DMS79 (cell line): Measurements from ENCODE around the gene SLC35E4.
"Not testable (repeated sequence)": the region's sequence is repeated elsewhere in the genome, so short reads cannot be mapped to it uniquely, and the experiment has no call there.

Source experiments
- DNase-seq: peaks from one replicate; lab custom pipeline; 2025; lab: John Stamatoyannopoulos, UW

The SLC35E4 gene

GRCh38 chr22:30635273-30636225 lies at the start of gene SLC35E4:
Gene SLC35E4 (plus strand): TSS chr22:30635781. CDS start chr22:30636451, 670 bp downstream.
- no peak for DNase-seq

DNA sequence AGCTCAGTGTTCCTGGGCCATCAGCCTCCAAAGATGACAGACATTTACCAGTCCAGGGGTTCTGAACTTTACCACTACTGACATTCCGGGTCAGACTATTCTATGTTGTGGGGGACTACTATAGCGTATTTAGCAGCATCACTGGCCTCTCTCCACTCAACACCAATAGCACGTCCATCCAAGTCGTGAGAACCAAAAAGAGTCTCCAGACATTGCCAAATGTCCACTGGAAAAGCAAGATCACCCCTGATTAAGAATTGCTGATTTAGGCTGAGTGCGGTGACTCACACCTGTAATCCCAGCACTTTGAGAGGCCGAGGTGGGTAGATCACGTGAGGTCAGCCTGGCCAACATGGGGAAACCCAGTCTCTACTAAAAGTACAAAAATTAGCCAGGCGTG lies 49.2 kb upstream of the SLC35E4 start:
- DNase-seq, result no peak

GRCh38 chr22:30591191-30591587 lies 44.4 kb upstream of the SLC35E4 start:
- DNase-seq, result no peak

DNA sequence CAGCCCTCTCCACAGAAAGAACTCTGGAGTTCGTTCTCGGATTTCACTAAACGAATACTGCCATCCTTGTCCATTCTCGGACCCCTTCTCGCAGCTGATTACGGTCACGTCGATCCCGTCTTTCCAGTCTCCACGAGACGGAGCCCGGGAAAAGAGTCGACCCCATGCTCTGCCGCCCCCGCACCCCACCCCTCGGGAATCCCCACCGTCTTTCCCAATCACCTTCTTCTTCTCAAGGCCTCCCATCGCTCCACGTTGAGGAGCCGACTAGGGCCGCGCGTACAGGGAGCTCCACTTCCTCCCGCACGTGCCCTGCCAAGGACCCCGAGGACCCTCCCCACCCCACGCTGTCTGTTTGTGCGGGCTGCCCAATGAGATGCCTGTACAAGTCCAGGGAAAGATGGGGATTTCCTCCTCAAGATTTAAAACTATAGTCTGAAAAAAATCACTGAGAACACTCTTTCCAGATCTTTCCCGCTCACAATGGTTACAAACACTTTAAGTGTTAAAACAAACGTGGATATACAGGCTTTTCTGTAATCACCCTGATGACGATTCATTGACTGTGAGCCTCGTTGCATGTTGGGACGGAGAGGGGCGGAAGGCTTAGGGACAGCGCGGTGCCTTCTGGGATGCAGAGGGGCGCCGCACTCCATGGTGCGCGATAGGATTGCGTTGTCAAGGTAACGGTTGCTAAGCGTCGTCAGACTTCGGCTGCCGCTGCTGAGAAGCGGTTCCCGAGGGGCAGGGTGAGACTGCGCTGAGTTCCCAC lies 43.8 kb upstream of the SLC35E4 start, which contains the start of gene PES1:
Gene PES1 (minus strand): TSS at position 323 of the 772 bp plus-strand sequence. CDS start 77 bp downstream, at position 246.
- DNase-seq, result peak; percentile 82

DNA sequence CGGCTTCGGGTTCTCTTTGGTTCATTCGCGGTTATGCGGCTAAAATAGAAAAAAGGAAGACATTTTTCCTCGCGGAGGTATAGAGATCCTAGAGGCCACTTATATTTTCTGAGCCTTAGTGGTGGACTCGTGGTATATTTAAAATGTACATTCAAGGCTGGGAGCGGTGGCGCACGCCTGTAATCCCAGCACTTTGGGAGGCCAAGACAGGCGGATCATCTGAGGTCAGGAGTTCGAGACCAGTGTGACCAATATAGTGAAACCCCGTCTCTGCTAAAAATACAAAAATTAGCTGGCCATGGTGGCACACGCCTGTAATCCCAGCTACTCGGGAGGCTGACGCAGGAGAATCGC lies 43.2 kb upstream of the SLC35E4 start:
- not testable (repeated sequence) for DNase-seq

DNA sequence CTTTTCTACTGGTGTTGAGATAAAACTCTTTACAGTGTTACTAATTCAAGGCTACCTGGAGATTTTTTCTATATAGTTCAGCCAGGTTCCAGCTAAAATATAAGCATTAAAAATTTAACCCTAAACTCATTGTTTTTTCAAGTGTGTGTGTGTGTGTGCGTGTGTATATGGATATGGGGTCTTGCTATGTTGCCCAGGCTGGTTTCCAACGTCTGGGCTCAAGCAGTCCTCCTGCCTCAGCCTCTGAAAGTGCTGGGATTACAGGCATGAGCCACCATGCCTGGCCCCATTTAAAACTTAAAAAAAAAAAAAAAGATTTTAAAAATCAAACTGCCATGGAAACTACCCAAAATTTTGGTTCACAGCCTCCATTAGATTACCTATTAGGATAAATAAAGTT lies 39.4 kb upstream of the SLC35E4 start:
- DNase-seq, result no peak

DNA sequence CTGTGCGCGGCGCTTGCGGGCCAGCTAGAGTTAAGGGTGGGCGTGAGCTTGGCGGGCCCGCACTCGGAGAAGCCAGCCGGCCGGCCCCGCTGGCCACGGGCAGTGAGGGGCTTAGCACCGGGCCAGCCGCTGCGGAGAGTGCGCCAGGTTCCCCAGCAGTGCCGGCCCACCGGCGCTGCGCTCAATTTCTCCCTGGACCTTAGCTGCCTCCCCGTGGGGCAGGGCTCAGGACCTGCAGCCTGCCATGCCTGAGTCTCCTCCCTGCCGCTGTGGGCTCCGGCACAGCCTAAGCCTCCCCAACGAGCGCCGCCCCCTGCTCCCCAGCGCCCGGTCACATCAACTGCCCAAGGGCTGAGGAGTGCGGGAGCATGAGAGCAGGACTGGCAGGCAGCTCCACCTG lies 38.7 kb upstream of the SLC35E4 start:
- no peak for DNase-seq

DNA sequence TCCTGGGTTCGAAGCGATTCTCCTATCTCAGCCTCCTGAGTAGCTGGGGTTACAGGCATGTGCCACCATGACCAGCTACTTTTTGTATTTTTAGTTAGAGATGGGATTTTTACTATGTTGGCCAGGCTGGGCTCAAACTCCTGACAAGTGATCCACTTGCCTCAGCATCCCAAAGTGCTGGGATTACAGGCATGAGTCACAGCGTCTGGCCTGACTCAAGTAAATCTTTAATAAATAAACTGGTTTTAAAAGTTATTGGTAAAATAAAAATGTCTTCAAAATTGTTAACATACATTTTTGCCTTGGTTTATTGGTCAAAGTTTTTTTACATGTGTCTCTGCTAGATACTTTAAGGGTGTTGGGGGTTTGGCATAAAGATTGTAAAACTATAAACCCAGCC lies 36.6 kb upstream of the SLC35E4 start:
- no peak for DNase-seq

DNA sequence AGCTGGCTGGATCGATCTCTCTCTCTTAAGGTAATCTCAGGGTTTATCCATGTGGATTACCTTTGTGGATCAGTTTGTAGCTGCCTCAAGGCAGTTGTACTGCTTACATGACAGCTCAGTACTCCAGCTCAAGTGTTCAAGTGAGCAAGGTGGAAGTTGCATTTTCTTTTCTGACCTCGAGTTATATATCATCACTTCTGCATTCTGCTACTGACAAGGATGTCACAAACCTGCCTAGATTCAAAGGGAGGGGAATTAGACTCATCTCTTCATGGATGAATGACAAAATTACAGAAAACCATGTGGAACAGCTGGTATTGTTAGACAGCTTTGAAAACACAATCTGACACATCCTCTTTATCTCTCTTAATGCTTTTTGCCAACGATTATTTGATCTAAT lies 34.7 kb upstream of the SLC35E4 start:
- DNase-seq, result no peak

- no peak for DNase-seq
Measured at GRCh38 chr22:30601464-30601863, 34.1 kb upstream of the SLC35E4 start.

DNA sequence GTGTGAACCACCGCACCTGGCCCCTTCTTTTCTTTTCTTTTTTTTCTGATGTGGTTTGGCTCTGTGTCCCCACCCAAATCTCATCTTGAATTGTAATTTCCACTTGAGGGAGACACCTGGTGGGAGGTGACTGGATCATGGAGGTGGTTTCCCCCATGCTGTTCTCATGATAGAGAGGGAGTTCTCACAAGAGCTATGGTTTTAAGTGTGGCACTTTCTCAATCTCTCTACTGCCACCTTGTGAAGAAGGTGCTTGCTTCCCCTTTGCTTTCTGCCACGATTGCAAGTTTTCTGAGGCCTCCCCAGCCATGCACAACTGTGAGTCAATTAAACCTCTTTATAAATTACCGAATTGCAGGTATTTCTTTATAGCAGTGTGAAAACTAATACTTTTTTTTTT lies 33.5 kb upstream of the SLC35E4 start:
- DNase-seq, result no peak

GRCh38 chr22:30603801-30604200 lies 31.8 kb upstream of the SLC35E4 start:
- no peak for DNase-seq

DNA sequence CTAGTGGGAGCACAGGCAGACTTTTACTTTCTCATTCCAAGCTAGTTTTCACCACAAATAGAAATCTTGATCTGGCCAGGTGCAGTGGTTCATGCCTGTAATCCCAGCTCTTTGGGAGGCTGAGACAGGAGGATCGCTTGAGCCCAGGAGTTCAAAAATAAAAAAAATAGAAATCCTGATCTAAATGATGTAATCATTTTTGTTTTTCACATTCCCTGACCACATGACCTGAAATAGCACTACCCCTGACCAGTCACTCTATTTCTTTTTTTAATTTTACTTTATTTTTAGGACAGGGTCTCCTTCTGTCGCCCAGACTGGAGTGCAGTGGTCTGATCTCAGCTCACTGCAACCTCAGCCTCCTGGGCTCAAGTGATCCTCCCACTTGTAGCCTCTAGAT lies 30.9 kb upstream of the SLC35E4 start:
- DNase-seq, result no peak

- DNase-seq, result no peak
Measured at GRCh38 chr22:30605449-30606110, 30.0 kb upstream of the SLC35E4 start.

DNA sequence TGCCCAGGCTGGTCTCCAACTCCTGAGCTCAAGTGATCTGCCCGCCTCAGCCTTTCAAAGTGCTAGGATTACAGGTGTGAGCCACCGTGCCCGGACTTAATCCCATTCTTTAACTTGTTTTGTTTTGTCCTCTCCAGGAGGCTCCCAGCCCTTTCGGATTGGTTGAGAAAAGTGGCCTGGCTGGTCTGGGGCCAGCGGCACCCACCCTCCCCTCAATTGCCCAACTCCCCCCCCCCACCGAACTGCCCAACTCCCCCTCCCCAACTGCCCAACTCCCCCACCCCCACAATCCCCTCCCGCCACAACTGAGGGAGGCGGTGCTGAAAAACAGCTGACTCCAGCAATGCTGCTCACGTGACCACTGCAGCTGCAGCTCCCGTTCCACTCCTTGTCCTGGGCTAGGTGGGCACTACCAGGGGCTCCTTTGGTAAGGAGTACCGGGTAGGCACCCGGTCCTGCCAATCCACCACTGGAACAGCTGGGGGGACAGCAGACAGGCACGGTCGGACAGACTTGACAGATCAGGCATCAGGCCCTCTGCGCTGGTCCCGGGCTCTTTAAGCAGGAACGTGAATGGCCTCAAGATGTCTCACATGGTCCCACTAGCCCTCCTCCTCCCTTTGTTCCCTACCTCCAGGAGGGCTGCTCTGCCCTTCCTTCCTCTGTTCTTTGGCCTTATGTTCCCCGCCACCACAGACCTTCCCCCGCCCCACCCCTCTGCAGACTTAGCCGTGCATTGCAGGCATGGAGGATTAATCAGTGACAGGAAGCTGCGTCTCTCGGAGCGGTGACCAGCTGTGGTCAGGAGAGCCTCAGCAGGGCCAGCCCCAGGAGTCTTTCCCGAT lies 28.9 kb upstream of the SLC35E4 start, which contains the start of gene TCN2:
Gene TCN2 (plus strand): TSS at position 720 of the 845 bp plus-strand sequence. CDS start 158 bp downstream, outside the sequence.
- DNase-seq, result peak; percentile 67

DNA sequence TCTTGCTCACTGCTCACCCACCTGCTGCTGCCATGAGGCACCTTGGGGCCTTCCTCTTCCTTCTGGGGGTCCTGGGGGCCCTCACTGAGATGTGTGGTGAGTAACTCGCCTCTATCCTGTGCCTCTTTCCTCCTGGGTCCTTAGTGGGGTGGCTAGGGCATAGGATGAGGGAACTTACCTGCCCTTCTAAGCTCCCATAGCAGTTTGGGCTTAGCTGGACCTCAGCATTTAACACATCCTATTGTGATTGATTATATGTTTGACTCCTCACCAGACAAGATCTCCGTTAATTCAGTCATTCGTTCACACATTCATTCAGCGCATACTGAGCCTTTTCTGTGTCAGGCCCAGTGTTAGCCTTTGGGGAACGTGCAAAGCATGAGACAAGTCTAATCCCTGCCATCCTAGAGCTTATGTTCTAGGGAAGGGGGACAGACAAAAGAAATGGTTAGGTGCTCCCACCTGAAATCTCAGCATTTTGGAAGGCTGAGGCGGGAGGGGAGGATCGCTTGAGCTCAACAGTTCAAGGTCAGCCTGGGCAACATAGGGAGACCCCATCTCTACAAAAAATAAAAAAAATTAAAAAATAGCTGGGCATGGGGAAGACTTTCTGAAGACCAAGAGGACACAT lies 28.2 kb upstream of the SLC35E4 start:
- no peak for DNase-seq

DNA sequence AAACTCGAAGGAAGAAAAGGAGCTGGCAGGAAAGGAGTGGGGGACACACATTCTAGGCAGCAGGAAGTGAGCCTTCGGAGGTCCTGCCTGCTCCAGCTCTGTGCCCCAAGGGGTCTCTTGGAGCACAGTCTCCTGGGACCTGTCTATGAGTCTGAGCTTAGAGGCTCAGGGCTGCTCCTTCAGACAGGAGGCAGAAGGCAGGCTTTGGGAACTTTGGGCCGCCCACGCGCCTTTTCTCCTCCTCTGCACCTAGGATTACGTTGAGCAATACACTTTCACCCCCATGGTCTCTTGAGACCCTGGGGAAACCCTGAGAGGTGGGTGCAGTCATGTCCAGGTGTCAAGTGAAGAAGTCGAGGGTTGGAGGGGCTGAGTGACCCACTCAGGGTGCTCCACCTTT lies 27.6 kb upstream of the SLC35E4 start:
- DNase-seq, result no peak

DNA sequence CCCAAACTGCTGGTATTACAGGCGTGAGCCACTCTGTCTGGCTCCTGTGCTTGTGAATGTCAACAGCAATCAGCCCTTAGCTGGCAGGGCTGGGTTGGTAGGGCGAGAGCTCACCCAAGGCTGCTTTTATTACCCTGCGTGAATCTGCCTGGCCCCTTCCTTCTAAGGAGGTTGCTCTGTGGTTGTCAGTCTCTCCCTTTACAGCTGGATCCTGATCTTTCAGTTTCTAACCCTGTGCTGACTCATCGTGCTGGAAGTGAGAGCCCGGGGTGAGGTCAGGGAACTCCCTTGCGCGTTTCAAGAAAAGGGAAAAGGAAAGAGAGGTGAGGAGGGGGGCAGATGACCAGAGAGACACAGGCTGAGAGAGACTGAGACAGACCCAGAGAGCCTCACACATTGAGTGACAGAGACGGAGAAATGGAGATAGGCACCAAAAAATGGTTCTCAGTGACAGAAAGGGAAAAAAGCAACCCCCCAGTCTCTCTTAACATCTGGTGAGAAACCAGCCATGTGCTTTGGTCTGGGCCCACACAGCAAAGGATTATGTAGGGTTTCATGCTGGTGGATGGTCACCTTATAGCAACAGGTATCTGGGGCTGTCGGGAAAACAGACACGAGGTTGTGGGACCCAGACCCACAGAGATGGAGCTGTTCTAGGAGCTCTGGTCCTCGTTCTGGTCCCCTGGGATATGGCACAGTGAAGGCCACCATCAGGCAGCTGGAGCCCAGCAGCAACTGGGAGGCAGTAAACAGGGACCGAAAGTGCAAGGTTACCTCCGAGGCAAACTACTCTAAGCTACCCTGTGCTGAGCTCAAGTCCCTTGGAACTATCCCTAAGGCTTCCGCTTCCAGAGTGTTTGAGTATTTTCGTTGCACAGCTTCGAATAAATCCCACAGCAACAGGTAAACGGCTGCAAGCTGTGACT lies 26.1 kb upstream of the SLC35E4 start:
- no peak for DNase-seq

DNA sequence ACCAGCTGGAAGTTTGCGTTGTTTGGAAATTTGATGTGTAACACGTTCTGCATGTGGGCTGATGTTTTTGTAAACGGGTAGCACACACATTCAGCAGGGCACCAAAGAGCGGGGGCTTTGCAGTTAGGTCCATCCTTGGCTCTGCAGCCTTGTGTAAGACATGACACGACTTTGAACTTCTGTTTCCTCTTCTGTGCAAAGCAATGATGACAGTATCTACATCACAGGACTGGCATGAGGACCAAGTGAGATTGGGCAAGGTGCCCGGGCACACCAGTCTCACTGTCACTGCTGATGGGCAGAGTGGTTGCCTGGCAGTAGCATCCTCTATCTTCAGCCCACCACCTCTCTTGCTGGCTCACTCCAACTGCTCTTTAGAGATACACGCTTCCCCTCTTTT lies 25.3 kb upstream of the SLC35E4 start:
- DNase-seq, result no peak

DNA sequence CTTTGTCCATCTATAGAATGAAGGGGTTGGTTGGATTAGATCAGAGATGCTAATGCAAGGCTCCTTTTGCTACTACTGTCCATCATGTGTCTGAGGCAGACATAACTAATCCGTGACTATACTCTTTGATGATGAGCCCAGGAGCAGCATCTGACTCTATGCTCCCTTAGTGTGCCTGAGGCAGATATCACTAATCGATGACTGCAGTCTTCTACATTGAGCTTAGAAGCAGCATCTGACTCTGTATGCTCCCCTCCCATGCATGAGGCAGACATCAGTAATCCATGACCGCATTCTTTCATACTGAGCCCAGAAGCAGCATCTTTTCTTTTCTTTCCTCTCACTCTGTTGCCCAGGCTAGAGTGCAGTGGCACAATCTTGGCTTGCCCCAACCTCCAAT lies 24.4 kb upstream of the SLC35E4 start:
- no peak for DNase-seq
